Measurements from ENCODE around the gene UBFD1. TPM values are rescaled to one million over a fixed set of nuclear protein-coding genes. Genes with fewer than 3 reads are reported as not detected.

UBFD1 gene
- total RNA-seq, 3 donors from 2014 or later (not counting 1 experiment from before 2014, with no cell fraction given) = 51.4 to 65.8 (median 63.6) TPM

- Mint-ChIP-seq H3K9me3 (no peaks in the 10 kb centered on the region), H3K27me3 (ENCODE audit: low read depth in 2 of 2) (no peaks in the 10 kb centered on the region), H3K4me1 (peaks cover 0 to 4% of the 10 kb centered on the region in 2 donors), H3K4me3 (no peak overlapping the region), H3K36me3 (no peaks in the 10 kb centered on the region), H3K27ac (no peak overlapping the region)
- no peaks in the 10 kb centered on the region for H3K9me3 ChIP-seq (ENCODE audit: control insufficient read depth, insufficient read depth, low read length)
- ATAC-seq = no peak
- intact Hi-C loops (cut with micrococcal nuclease) = no loop called here
- H3K27me3 ChIP-seq (ENCODE audit: control insufficient read depth, insufficient read depth, low read length) = no peaks in the 10 kb centered on the region
- H3K4me3 ChIP-seq (ENCODE audit: low read length) = no peak overlapping the region
- H3K4me1 ChIP-seq (ENCODE audit: control insufficient read depth, insufficient read depth, low read length) = no peaks in the 10 kb centered on the region
- H3K36me3 ChIP-seq (ENCODE audit: control insufficient read depth, insufficient read depth, low read length) = peaks cover 56% of the 10 kb centered on the region
- TF ChIP-seq CTCF (IDR thresholded peaks at IDR 0.05) = no peak
- whole genome bisulfite sequencing (ENCODE audit: insufficient coverage) = 96% methylated on average over 13 of the region's 14 CpGs
- no peak for DNase-seq
- H3K27ac ChIP-seq (ENCODE audit: low read length) = no peak overlapping the region
Observed at GRCh38 chr16:23584186-23585076, 26.9 kb downstream of the UBFD1 start.

GRCh38 chr16:23587726-23588125, 30.2 kb downstream of the UBFD1 start:
- Mint-ChIP-seq H3K4me3 (no peak overlapping the region), H3K27me3 (ENCODE audit: low read depth in 2 of 2) (no peaks in the 10 kb centered on the region), H3K36me3 (no peaks in the 10 kb centered on the region), H3K4me1 (peaks cover 8 to 19% of the 10 kb centered on the region in 2 donors), H3K9me3 (no peaks in the 10 kb centered on the region), H3K27ac (no peak overlapping the region)
- no peak overlapping the region for H3K27ac ChIP-seq (ENCODE audit: low read length)
- no peak for TF ChIP-seq CTCF (IDR thresholded peaks at IDR 0.05)
- peaks cover 58% of the 10 kb centered on the region for H3K36me3 ChIP-seq (ENCODE audit: control insufficient read depth, insufficient read depth, low read length)
- no peak for ATAC-seq
- no peak overlapping the region for H3K4me3 ChIP-seq (ENCODE audit: low read length)
- DNase-seq = no peak
- WGBS (ENCODE audit: insufficient coverage) = 97% methylated on average over 5 of the region's 5 CpGs
- no peaks in the 10 kb centered on the region for H3K27me3 ChIP-seq (ENCODE audit: control insufficient read depth, insufficient read depth, low read length)
- intact Hi-C loops (cut with micrococcal nuclease) = no loop called here
- no peaks in the 10 kb centered on the region for H3K9me3 ChIP-seq (ENCODE audit: control insufficient read depth, insufficient read depth, low read length)
- no peaks in the 10 kb centered on the region for H3K4me1 ChIP-seq (ENCODE audit: control insufficient read depth, insufficient read depth, low read length)

GRCh38 chr16:23590181-23590580, 32.7 kb downstream of the UBFD1 start:
- no peak overlapping the region for H3K4me3 Mint-ChIP-seq

More at GRCh38 chr16:23590181-23590580, 32.7 kb downstream of the UBFD1 start:
- no peaks in the 10 kb centered on the region for H3K36me3 Mint-ChIP-seq
- Histone ChIP-seq H3K9me3 (ENCODE audit: control insufficient read depth, insufficient read depth, low read length) (no peaks in the 10 kb centered on the region), H3K4me3 (ENCODE audit: low read length) (no peak overlapping the region), H3K4me1 (ENCODE audit: control insufficient read depth, insufficient read depth, low read length) (peaks cover 12% of the 10 kb centered on the region), H3K36me3 (ENCODE audit: control insufficient read depth, insufficient read depth, low read length) (peaks cover 52% of the 10 kb centered on the region), H3K27ac (ENCODE audit: low read length) (no peak overlapping the region), H3K27me3 (ENCODE audit: control insufficient read depth, insufficient read depth, low read length) (no peaks in the 10 kb centered on the region)
- WGBS (ENCODE audit: insufficient coverage) = 99% methylated on average over 3 of the region's 3 CpGs
- TF ChIP-seq CTCF (IDR thresholded peaks at IDR 0.05) = no peak
- DNase-seq (no peak), ATAC-seq (no peak)
- no peak overlapping the region for H3K27ac Mint-ChIP-seq
- H3K9me3 Mint-ChIP-seq = no peaks in the 10 kb centered on the region
- intact Hi-C loops (cut with micrococcal nuclease) = no loop called here
- H3K4me1 Mint-ChIP-seq = peaks cover 8 to 30% of the 10 kb centered on the region in 2 donors
- H3K27me3 Mint-ChIP-seq (ENCODE audit: low read depth in 2 of 2) = no peaks in the 10 kb centered on the region

Data from natural killer cell (primary cell).